Kasumi-1 (cell line): ENCODE results near the gene MYH15.

Experiments used
- DNase-seq, 2 experiments: peaks; one replicate each; lab custom pipeline; 2025; lab: John Stamatoyannopoulos, UW

The MYH15 gene

DNA sequence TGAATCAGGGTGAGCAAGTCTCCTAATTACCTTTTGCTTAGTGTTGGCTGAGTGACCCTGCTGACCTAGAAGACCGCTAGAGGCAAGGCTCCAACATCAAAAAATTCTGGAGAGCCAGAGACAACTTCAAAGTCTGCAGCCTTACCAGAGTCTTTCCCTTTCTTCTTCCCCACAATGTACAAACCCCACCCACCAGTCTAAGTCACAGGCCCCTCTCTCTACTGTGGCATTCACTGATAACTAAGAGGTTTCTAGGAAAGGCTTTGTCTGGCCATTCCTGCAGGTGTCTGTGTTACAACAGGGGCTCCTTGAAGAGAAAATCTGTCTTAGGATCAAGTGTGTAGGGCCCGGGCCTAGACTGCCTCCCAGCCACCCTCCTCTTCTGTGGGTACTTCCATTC is 525 bp downstream of the MYH15 start:
- no peak for DNase-seq

DNA sequence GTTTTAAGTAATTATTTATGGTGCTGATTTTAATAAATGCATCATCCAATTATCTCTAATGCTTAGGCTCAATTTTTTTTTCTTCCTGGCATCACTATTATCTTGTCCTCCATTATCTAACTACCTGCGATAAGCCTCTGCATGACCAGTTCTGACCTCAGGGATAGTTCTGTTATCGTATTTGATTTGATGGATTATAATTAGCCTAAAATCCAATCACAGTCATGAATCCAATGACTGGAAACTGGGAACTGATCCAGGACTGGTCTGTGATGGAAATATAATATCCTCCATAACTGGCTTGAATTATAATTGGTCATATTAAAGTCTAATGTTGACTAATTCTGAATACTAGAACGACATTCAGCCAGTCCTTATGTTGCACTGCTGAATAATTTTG is 1.1 kb downstream of the MYH15 start:
- no peak for DNase-seq

DNA sequence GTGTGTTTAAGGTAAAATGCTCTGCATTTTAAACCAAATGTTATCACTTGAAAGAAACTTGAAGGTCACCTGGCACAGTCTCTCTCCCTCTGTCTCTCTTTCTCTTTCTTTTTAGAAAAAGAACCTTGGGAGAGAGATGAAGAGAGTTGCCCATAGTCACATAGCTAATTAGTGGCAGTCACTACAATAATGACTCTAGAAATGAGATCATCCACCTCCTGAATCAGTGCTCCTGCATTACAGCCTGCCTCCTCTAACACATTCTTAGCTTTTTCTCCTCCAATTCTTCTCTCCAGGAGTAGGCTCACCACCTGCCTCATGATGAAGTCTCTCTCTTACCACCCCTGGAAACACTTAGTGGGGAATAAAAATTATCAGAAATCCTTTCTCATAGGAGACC is 2.5 kb downstream of the MYH15 start:
- DNase-seq = no peak

DNA sequence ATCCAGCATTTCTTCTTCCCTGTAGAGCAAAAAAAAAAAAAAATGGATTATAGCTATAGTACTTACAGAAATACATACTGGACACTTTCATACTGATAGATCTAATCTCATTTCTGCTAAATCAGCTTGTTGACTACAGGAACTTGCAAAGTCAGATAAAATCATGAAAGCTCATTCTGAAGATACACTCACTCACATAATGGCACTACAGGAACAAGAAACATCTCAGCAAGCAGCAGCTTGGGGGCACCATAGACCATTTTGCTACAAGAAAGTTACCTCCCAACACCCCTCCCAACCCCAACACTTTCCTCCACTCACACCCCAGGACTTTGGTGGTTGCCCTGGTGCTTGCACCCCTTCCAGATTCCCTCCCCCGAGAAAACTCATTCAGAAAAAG is 4.6 kb downstream of the MYH15 start:
- no peak for DNase-seq

DNA sequence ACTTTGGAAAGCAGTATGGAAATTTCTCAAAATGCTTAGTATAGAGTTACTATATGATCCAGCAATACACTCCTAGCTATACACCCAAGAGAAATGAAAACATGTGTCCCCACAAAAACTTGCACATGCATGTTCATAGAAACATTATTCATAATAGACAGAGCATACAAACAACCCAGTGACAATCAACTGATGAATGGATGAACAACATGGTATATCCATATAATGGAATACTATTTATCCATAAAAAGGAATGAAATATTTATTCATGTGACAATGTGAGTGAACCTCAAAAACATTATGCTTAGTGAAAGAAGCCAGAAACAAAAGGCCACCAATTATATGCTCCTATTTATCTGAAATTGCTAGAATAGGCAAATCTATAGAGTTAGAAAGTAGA is 6.7 kb downstream of the MYH15 start:
- no peak for DNase-seq

DNA sequence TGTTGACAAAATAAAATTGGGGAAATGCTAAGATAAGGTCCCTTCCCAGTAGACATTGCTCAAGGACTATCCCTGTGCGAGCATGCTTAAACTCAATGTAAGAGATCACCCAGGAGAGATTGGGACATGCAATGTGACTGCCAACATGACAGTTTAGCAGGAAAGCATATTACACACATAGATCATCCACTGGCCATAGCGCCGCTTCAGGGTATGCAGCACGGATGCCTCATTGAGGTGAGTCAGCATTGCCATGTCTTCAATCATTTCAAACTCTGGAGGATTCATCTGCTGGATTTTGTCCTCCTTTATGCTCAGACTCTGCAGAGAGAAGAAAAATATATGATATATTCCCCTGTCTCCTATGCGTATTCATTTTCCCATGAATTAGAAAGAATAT is 8.9 kb downstream of the MYH15 start:
- DNase-seq = no peak

GRCh38 chr3:108500728-108501127 is 9.7 kb downstream of the MYH15 start:
- no peak for DNase-seq

GRCh38 chr3:108497271-108497670 is 13.1 kb downstream of the MYH15 start:
- DNase-seq = no peak

GRCh38 chr3:108495717-108496116 is 14.7 kb downstream of the MYH15 start:
- no peak for DNase-seq

DNA sequence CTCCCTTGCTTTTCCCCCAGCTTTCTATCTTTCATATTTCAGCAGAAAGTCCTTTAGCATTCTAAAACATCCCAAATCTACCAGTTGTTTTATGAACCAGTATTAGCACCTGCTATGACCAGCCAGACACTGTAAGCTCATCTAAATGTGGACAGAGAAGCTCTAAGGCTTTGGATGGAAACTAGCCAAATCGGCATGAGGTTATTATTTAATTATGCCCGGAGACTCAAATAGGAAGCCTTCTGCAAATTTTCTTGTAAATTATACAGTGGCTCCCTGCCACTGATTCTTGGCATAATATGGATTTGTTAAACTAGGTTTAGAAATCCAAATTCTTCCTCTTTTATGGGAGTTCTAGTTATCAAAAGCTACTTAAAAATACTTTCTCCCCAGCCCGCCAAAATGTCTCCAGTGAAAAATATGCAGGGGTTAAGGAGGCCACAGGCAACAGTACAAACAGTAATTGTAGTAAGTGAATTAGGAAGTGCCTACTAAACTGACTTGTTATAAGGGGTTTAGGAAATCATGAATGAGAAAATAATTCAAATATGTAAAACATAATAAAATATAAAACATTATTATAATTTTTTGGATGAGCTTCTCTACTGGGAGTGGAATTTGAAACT is 15.4 kb downstream of the MYH15 start:
- no peak for DNase-seq

- peak in 1 of 2 experiments; percentile 2 for DNase-seq
Observed at GRCh38 chr3:108493862-108494261, 16.5 kb downstream of the MYH15 start.

GRCh38 chr3:108491456-108491855 is 18.9 kb downstream of the MYH15 start:
- no peak for DNase-seq

- DNase-seq = peak; percentile 62 to 74
Observed at GRCh38 chr3:108489776-108490175, 20.6 kb downstream of the MYH15 start.

DNA sequence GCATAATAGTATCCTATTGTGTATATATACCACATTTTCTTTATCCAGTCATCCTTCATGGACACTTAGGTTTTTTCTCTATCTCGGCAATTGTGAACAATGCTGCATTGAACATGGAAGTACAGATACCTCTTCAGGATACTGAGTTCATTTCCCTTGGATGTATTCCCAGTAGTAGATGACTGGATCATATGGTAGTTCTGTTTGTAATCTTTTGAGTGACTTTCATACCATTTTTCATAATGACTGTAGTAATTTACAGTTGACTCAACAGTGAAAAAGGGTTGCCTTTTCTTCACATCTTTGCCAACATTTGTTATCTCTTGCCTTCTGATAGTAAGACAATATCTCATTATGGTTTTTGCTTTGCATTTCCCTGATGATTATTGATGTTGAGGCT is 21.8 kb downstream of the MYH15 start:
- no peak for DNase-seq

DNA sequence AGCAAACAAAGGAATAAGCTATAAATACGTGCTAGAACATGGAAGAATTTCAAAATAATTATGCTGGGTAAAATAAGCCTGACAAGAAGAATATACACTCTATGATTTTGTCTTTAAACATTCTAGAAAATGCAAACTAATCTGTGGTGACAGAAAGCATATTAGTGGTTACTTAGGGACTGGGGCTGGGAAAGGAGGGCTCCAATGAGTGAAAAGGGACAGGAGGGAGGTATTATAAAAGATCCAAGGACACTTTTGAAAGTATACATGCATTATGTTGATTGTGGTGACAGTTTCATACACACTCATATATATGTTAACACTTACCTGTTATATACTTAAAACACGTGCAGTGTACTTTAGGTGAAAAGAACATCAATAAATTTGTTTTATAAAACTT is 23.0 kb downstream of the MYH15 start:
- no peak for DNase-seq

- DNase-seq = no peak
Observed at GRCh38 chr3:108486941-108487340, 23.5 kb downstream of the MYH15 start.

- DNase-seq = no peak
Observed at GRCh38 chr3:108486338-108486737, 24.1 kb downstream of the MYH15 start.

- no peak for DNase-seq
Observed at GRCh38 chr3:108485146-108485545, 25.2 kb downstream of the MYH15 start.

DNA sequence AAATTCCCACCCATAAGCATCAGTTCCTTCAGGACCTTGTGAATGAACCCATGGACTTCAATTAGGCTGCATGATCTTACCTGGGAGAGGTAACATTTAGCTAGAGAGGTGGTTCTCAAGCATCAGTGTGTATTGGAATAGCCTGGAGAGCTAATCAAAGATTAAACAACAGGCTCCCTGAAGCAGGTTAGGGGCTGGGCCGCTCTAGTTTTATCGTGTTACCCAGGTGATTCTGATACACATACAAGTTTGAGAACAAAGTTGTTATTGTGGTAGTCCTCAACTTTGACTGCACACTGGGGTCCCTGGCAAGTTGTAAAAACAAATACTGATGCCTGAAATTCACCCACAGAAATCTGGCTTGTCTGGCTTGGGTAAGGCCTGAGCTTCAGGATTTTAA is 31.2 kb downstream of the MYH15 start:
- DNase-seq = no peak

- peak; percentile 84 to 86 for DNase-seq
Observed at GRCh38 chr3:108477511-108478147, 32.8 kb downstream of the MYH15 start.

- DNase-seq = peak; percentile 43 to 44
Observed at GRCh38 chr3:108475220-108475782, 35.1 kb downstream of the MYH15 start.

GRCh38 chr3:108474581-108474980 is 35.8 kb downstream of the MYH15 start:
- no peak for DNase-seq

- no peak for DNase-seq
Observed at GRCh38 chr3:108473711-108474110, 36.7 kb downstream of the MYH15 start.
